ENCODE data around the gene EIF4B.
"Not testable (repeated sequence)": the region's sequence is repeated elsewhere in the genome, so short reads cannot be mapped to it uniquely, and the experiment has no call there.

- not testable (repeated sequence) for TF ChIP-seq CREB5 (CRISPR knock-in tag; IDR thresholded peaks at IDR 0.05; ENCODE audit: low read depth); ZC3H10 (CRISPR knock-in tag; IDR thresholded peaks at IDR 0.05); CSDC2 (CRISPR knock-in tag; IDR thresholded peaks at IDR 0.05); ESRRG (CRISPR knock-in tag; IDR thresholded peaks at IDR 0.05); ARNTL (CRISPR knock-in tag; IDR thresholded peaks at IDR 0.05; ENCODE audit: borderline replicate concordance, low read depth)
These were observed 2.5 kb downstream of the EIF4B start for GRCh38 chr12:53008760-53009159.

Data from SK-N-SH treated with all-trans-retinoic acid at 6 μM for 48 hours (cell line).